NCI-H2227 treated with DMSO at 0.1 percent for 48 hours (cell line): Measurements from ENCODE around the gene NFU1.

ENCODE experiments used
- DNase-seq: peaks from one replicate; lab custom pipeline; 2025; lab: John Stamatoyannopoulos, UW

Gene NFU1

DNA sequence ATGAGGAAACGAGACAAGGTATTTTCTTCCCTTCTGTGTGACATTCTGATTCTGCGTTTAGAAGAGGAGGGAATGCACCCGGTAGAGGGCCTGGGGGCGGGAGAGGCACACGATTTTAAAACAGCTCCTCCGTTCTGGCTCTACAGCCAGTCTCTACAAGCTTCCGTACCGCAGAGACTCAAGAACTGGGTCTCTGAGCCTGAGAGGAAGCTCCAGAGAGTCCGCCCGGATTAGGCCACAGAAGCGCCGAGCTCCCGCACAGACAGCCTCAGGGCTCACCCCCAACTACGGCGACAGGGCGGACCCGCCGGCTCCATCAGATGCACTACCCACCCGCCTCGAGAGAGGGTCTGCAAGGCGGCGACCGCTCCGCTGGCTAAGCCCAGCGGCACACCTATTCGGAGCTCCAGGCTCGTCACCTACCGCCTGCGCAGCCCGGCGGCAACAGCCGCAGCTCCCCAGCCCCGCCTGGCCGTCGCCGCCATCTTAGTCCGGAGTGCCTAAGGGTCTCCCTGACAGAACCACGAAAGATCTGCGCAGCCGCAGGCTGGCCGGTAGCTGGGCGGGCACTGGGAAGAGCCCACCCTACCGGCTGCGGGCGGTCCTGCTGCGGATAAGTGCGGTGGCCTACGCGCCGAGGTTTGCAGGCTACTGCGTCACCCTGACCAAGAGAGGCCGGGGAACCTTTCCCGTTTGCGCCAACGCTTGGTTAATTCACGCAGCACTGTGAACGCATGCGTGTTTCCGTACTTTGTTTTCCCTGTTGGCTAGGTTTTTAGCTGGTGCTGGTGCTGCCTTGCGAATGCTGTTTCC, at the start of gene NFU1:
Gene NFU1, minus strand, starts transcription at position 498 of the 813 bp plus-strand sequence. Its CDS starts 13 bp downstream, at position 485.
- peak; percentile 91 for DNase-seq

DNA sequence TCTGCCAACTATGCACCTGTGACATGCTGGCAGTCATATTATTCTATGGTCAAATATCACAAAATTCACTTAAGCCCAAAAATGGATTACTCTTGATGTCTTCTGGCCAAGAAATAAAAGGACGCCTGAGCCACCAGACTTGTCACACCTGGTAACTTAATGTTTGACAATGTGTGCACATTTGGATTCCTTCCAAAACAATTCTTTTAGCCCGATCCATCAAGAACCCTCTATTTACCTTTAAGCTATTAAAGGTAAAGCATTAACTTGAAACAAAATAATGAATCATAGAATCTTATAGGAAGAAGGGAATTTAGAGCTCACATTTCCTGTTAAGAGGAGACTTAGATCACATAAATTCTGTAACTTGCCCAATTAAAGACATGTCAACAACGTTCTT, 46.5 kb upstream of the NFU1 start:
- DNase-seq = no peak

DNA sequence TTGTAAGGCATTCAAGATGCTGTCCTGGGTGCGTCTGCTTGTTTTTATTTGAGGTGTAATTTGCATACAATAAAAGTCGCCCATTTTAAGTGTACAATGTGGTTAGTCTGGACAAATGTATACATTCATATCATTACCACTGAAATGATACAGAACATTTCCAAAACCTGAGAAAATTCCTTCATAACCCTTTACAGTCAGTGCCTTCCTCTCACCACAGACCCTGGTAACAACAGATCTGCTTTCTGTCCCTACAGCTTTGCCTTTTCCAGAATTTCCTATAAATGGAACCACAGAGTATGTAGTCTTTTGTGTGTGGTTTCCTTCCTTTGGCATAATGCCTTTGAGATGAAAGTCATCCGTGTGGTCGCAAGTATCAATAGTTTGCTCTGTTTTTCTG, 45.8 kb upstream of the NFU1 start:
- DNase-seq = no peak

DNA sequence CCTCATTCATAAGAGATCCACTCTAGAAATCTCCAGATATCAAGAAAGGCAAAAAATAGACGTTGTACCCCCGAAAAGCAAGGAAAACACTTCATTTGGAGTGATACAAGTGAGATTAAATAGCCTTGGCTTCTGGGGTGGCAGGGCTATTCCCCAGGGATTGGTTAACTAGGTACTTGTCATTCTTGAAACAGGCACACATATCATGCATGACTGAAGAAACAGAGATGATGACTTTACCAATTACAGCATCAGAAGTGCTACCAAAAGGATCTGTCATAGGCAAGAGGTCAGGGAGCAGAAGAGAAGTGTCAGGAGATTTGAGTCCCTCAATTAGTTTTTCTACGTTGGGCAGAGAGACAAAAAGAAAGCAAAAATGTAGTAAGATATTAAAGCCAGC, 45.2 kb upstream of the NFU1 start:
- DNase-seq = no peak

DNA sequence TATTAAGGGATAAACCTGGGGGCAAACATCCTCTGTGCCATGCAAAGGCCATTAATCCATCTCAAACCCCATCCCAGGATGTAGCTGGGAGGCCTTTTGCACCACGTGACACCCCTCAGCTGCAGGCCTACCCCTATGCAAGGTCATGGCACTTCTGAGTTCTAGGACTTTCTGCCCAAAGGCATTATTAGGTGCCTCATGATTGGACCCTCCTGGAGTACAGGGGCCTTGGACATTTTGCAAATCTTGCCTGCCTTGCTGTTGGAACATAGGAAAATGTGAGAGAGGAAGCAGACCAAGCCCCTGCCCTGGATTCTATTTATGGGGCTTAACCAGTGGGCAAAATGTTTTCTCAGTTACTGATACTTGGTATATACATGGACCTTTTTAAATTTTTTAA, 44.2 kb upstream of the NFU1 start:
- no peak for DNase-seq

DNA sequence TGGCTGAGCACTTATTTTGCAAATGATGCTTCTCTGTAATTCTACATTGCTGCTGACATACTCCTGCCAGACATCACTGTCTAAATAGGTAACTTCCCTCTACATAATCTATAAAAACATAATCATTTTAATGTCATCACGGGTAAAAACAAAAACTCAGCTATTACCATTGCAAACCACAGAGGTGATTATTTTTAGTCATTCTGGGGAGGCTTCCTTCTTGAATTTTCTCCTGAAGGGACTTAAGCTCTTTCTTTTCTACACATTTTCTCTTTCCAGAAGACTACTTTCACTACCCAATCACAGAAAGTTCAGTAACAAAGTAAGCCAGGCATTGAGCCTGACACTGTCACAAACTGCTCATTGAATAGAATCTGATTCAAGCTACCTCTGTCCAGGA, 40.4 kb upstream of the NFU1 start:
- DNase-seq = no peak

DNA sequence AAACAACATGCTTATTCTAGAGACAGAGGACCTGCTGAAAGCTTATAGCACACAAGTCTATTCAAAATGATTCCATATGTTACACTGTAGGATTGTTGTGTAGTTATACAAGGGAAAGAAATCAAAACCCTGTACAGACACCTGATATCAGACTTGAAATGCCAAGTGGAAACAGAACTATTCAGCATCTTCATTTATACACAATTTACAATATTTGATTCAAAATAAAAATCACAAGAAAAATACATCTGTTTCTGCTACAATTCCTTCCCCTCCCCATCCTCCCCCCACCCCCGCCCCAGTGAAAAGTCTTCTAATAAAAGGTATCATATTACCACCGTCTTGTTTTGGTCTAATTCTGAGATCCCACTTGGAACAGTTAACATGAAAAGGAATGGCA, 37.5 kb upstream of the NFU1 start:
- DNase-seq = no peak

DNA sequence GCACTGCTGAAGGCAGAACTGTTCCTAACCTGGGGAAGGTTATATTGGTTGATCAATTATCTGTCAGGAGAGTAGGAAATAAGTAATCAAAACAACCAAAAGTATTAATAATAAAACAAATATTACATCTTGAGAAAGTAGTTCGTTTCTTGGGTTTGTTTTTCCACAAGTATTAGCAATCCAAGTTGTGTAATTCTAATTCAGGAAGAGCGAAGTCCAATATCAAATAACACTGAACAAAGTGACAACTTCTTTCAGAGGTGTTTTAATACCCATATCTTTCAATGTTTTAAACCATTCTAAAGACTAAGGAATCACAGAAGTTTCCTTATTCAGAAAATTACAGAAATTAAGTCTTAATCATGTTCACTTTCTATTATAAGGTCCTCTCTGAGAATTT, 34.6 kb upstream of the NFU1 start:
- no peak for DNase-seq

DNA sequence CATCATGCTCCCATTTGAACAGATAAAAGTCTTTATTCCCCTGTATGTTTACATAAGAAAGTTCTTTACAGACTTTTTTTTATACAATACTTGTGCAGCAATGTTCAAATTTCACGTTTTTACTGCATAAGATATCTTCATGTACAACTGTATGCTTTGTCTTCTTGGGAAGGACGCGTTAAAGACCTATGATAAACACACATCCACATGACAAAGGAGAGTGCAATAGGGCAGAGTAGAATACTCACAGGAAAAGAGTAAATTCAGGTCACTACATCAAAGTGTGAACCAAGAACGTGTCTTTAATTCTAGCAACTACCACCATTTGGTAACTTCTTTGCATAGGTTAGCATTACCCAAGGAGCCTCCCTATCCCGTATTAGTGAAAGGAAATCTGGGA, 33.7 kb upstream of the NFU1 start:
- DNase-seq = no peak

DNA sequence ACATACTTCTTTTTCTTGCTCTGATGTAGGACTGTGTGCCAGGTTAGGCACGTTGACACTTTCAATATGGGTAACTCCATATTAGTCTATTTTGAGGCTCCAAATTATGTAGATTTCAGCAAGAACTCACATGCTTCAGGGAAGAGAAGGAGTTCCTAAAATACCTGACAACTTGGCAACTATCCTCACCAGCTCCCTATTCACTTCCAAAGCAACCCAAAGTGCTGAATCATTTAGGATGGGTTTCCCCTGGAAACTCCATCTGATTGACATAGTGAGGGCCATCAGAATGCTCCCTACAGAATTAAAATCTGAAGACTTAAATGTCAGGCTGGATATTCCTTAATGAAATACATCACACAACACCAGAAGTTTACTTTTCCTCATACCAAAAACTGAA, 32.5 kb upstream of the NFU1 start:
- DNase-seq = no peak

DNA sequence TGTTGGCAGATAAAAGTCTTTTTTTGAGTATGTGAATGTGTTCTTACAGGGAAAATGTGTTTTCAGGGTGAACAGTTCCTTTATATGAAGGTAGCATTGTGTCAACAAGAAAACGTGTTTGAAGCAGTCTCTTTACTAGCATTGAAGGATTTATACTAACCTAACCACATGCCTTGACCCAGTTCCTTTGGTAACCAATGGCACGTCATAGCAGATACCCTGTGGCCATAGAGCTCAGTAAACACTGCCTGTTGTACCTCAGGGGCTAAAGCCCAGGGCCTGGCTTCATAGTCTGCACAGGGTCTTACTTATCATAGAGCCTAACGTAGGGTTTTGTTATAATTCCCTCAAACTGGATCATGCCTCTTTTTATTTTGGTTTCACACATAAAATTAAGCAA, 32.1 kb upstream of the NFU1 start:
- DNase-seq = no peak

DNA sequence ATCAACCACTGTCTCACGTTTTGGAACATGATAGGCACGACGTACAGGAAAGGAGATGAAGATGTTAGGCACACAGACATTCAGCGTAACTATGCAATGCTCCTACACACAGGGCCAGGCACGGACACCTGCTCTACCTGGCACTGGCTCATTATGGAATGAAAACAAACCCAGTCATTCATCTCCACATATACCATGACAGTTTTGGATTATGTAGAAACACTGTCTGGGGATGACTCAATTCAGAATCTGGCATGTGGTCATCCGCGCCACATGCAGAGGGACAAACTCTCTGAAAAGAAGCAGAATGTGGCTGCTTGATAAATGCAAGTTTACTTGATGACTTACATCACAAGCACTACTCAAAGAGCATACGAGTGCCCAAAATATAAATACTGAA, 29.5 kb upstream of the NFU1 start:
- no peak for DNase-seq

DNA sequence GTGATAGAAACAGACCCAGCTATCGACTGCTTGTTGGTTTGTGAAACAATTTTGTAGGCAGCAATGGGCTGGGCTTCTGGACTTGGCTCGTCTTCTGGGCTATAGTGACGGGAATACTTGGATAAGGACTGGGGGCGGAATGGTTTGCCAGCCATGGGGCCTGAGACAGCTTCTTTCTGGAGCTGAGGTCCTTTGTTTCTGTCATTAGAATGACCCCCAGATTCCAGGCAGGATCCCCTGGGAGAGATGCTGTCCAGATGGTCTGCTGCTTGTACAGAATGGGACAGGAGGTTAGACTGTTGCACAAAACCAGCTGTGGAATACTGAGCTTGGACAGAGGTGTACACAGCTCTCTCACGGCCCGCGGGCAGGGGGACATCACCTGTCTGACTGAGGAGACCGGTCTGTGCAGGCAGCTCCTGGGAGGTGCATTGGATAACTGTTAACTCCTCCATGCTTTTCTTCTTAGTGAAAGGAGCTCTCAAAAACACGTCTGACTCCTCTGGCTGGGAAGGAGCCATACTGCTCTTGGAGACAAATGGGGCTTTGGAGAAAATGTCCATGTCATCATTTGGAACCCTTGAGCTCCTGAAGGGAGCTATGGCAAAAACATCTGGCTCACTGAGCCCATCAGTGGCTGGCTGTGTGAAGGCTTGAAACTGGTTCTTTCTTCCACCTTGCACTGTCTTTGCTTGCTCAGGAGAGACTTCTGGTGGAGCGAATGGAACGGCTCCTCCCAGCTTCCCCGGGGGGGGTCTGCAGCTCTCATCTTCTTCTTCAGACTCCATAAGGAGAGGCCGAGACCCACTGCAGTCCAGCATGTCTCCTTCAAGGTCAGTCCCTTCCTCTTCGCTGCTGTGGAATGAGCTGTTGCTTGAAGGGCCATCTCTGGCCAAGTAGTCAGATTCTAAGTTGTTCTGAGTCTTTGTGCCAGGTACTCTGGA, 28.6 kb upstream of the NFU1 start:
- no peak for DNase-seq

DNA sequence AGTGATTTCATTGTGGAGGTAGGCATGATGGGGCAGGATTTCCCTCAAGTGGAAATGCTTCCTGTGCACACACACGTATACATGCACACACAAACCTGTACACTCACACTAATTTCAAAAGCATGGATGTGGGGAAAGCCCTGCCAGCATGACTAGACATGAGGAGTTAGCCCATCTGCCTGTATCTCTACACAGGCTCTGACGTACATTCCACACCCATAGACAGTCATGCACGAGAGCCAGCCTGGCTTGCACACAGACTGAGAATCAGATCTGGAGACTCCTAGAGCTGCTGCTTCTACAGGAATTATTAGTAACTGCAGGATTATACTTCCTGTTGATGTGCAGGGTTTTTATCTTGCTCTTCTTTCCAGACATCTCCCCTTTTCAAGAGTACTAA, 27.3 kb upstream of the NFU1 start:
- no peak for DNase-seq

DNA sequence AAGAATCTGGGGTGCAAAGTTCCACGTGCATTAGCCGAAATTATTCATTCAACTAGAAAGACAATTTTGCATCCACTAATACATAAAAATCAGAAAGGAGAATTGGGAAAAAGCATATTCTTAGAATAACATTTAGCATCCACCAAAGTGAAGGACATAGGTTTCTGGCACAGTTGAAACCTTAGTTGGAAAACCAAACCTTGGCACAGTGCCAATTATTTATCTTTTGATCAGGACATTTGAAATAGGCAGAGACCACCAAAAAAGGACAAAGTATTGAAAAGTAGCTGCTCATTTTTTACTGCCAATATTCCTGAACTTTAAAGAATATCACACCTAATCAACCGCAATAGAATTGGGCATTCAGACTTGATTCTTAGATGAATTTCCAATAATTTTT, 25.5 kb upstream of the NFU1 start:
- DNase-seq = no peak

DNA sequence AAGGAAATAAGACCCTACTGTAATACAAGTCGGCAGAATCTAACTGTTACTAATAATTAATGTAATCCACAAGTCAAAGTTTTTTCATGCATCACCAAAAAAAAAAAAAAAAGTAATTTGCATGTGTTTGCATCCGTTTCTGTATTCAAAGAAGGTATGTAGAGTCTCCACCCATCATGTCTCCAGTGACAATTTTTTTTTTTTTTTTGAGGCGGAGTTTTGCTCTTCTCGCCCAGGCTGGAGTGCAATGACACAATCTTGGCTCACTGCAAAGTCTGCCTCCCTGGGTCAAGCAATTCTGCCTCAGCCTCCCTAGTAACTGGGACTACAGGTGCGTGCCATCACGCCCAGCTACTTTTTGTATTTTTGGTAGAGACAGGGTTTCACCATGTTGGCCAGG, 24.2 kb upstream of the NFU1 start:
- DNase-seq = no peak

DNA sequence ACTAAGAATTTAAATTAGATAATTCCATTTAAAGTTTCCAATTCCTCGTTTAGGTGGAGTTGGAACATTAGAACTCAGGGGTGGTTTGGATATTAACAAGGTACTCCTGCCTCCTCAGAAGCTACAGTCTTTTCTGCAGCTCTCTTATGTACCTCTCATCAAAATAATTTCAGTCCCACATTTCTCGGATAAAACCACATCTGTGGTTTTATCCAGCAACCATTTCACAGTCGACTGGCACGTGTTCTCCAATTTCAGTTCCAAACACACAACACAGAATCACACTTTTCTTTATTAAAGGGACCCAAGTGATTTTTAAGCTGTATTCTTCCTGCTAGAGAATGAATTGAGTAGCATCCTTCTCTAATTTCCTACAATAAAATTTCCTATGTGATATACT, 22.7 kb upstream of the NFU1 start:
- no peak for DNase-seq

DNA sequence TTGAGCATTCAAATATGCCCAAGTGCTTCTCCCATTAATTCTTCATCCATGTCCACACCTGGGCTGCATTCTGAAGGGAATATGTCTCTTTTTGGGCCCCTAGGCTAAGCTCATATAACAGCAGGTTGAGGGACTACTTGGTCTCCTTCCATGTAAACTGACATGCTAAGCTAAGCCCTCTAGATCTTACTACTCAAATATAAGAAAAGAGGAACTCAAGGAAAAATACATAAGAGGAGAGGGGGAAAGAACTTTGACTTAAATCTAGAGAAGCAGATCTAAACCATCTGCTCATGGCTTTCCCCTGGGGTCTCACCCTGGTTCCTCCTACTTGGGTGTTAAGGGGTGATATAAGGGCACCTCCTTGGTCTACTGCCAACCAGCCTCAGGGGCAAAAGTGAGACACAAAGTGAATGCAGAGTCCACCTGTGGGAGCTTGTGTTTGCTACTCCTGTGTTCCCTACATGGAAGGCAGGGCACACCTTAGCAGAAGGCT, 19.8 kb upstream of the NFU1 start:
- no peak for DNase-seq

DNA sequence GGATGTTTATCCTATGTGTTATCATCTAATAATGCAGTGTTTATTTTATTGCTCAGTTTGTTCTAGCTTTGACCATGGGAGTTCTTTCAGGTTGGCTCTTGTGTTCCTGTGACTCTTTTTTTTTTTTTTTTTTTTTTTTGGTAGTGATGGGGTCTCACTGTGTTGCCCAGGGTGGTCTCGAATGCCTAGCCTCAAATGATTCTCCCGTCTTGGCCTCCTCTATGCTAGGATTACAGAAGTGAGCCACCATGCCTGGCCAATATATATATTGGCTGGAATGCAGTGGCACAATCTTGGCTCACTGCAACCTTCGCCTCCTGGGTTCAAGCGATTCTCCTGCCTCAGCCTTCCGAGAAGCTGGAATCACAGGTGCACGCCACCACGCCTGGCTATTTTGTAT, 18.9 kb upstream of the NFU1 start:
- DNase-seq = no peak

DNA sequence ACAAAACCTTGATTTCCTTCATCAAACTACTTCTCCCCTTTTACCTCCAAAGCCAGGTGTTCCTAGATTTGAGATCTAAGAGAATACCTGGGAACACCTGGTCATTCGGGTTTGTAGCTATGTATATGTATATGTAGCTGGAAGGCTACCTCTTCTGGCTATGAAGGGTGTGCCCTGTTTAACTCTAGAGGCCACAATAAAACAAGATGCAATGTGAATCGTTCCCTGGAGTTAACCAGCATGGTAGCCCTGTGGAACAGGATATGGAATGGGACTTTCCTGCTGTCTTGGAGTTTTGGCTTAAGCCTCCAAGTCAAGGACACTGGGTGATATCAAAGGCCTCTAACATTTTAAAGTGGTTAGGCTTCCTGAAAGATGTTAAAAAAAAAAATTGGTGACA, 17.7 kb upstream of the NFU1 start:
- DNase-seq = no peak

DNA sequence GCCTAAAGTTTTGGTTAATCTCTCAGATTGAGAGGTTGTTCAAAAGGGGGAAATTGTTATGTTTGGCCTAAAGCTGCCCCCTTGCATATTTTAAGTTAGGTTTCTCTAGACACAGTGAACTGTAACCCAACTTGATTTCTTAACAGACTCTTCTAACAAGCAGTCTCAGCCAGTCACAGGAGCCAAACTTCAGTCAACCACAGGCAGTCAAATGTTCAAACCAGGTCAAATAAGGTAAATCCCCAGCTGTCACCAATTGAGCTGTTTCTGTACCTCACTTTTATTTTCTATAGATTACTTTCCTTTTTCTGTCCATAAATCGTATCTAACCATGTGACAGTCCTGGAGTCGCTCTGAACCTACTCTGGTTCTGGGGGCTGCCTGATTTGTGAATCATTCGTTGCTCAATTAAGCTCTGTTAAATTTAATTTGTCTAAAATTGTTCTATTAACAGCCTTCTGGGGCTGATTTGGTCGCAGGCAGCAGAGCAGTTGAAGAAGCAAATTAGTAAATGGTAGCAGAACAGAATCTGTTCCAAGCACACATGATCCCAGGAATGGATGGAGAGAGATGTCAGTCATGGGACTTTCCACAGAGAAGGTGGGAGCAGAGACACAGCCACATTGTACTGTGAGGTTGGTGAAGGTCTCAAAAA, 16.4 kb upstream of the NFU1 start:
- no peak for DNase-seq

DNA sequence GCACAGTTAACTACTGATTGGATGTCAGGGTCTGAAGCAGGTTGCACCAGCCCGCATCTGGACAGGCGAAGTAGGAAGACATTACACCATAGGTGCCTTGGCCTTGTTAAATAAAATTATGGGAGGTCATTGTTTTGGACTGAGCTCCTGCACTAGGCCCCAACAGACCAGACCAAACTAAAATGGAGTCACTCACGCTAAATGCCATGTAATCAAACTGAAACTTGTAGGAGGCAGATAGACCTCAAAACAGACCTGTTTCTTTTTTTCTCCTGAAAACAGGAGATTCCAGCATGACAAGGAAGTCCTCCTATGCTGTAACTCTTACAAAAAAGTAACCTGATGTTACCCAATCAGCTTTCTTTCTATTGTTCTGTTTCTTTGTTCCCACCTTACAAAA, 15.5 kb upstream of the NFU1 start:
- DNase-seq = no peak
